AG04449 (cell line): Measurements from ENCODE around the gene JAK1.
A peak's percentile ranks its signal among the peaks of the same experiment; 100 is the strongest.

Source experiments
- CTCF ChIA-PET: fragments of 350-600 bp; formaldehyde crosslinking; extraction: SDS; loops from one replicate; lab custom pipeline; 2021; ENCODE audit warnings: antibody characterized with exemption; lab: Yijun Ruan, JAX
- POLR2A ChIA-PET: fragments of 400-600, 350-600 bp; formaldehyde crosslinking; extraction: SDS; loops from one replicate; lab custom pipeline; 2020; ENCODE audit warnings: antibody characterized with exemption, inconsistent platforms; lab: Yijun Ruan, JAX
- DNase-seq: peaks from one replicate; pipeline ENCODE4 v3.0.0-alpha.2; 2010; ENCODE audit warnings: low read depth, low spot score
- H3K4me3 ChIP-seq: 2 replicates; pipeline ENCODE4 v1.5.1; 2011; ENCODE audit warnings: low read depth, mild to moderate bottlenecking, control low read depth, low read length
- CTCF ChIP-seq: IDR thresholded peaks from one replicate; pipeline ENCODE4 v1.5.1; 2011; ENCODE audit warnings: mild to moderate bottlenecking, moderate library complexity, low read length, control low read depth, inconsistent platforms; ENCODE audit not compliant: insufficient read depth; ENCODE audit errors: missing control alignments

The JAK1 gene

GRCh38 chr1:64871256-64871655 lies 95.1 kb downstream of the JAK1 start:
- ChIA-PET POLR2A (no interaction called here), CTCF (no interaction called here)
- DNase-seq, result no peak
- TF ChIP-seq CTCF, result no peak
- H3K4me3 ChIP-seq, result no peak overlapping the region

- TF ChIP-seq CTCF, result no peak
- DNase-seq, result no peak
- CTCF ChIA-PET, result interaction anchor here (2.1 kb wide), 1 partner anchor 154 kb away, joined by 5 read pairs; no protein-coding TSS in a partner anchor
Measured at GRCh38 chr1:64867266-64867665, 99.1 kb downstream of the JAK1 start.

GRCh38 chr1:64866689-64867088 lies 99.7 kb downstream of the JAK1 start:
- H3K4me3 ChIP-seq, result no peak overlapping the region
- ChIA-PET CTCF (no interaction called here), POLR2A (no interaction called here)
- TF ChIP-seq CTCF, result no peak
- DNase-seq, result no peak

More at GRCh38 chr1:64867266-64867665, 99.1 kb downstream of the JAK1 start:
- H3K4me3 ChIP-seq, result no peak overlapping the region
- POLR2A ChIA-PET, result no interaction called here

GRCh38 chr1:64865105-64865757 lies 101.1 kb downstream of the JAK1 start:
- no peak for DNase-seq

GRCh38 chr1:64864018-64864940 lies 102.1 kb downstream of the JAK1 start:
- DNase-seq, result no peak
- no peak for TF ChIP-seq CTCF
- POLR2A ChIA-PET, result no interaction called here
- CTCF ChIA-PET, result no interaction called here
- no peak overlapping the region for H3K4me3 ChIP-seq

More at GRCh38 chr1:64865105-64865757, 101.1 kb downstream of the JAK1 start:
- no peak overlapping the region for H3K4me3 ChIP-seq
- ChIA-PET POLR2A (no interaction called here), CTCF (no interaction called here)
- TF ChIP-seq CTCF, result no peak

GRCh38 chr1:64861611-64862010 lies 104.7 kb downstream of the JAK1 start:
- POLR2A ChIA-PET, result interaction anchor here (0.6 kb wide), 1 partner anchor 141 kb away, joined by 4 read pairs; no protein-coding TSS in a partner anchor
- DNase-seq, result no peak
- no peak overlapping the region for H3K4me3 ChIP-seq
- peak; percentile 36 for TF ChIP-seq CTCF
- CTCF ChIA-PET, result interaction anchor here (0.8 to 2.0 kb wide), 4 partner anchors 16 to 180 kb away, joined by 3 to 7 read pairs (median 4); no protein-coding TSS in a partner anchor
